Occipital lobe (tissue), 2 donors: ENCODE results near the gene FBN1. TPM values are rescaled to one million over a fixed set of nuclear protein-coding genes. Genes with fewer than 3 reads are reported as not detected.

ENCODE experiments used
- DNase-seq: peaks from one replicate; lab custom pipeline; 2025; lab: John Stamatoyannopoulos, UW
- total RNA-seq: library from RNA; depleted of rRNA; stranded (reverse); fragments of >200 nt; gene quantifications from one replicate; pipeline ENCODE4 v1.2.3, GENCODE V29; 2014

FBN1 gene
- total RNA-seq, 1 donor from 2014 or later: 27.9 TPM

- no peak for DNase-seq
These were observed 172.8 kb downstream of the FBN1 start for GRCh38 chr15:48472756-48473155.

GRCh38 chr15:48471073-48471472 lies 174.4 kb downstream of the FBN1 start:
- no peak for DNase-seq

GRCh38 chr15:48470096-48470495 lies 175.4 kb downstream of the FBN1 start:
- DNase-seq: no peak

GRCh38 chr15:48469681-48470080 lies 175.8 kb downstream of the FBN1 start:
- DNase-seq: no peak

- DNase-seq: no peak
These were observed 176.2 kb downstream of the FBN1 start for GRCh38 chr15:48469271-48469670.

GRCh38 chr15:48467801-48468200 lies 177.7 kb downstream of the FBN1 start:
- no peak for DNase-seq

GRCh38 chr15:48466820-48467219 lies 178.7 kb downstream of the FBN1 start:
- DNase-seq: no peak

- no peak for DNase-seq
These were observed 179.4 kb downstream of the FBN1 start for GRCh38 chr15:48466079-48466478.

GRCh38 chr15:48465410-48465809 lies 180.1 kb downstream of the FBN1 start:
- DNase-seq: no peak

- no peak for DNase-seq
These were observed 182.1 kb downstream of the FBN1 start for GRCh38 chr15:48463366-48463880.

- no peak for DNase-seq
These were observed 182.8 kb downstream of the FBN1 start for GRCh38 chr15:48462688-48463087.

GRCh38 chr15:48459571-48460442 lies 185.7 kb downstream of the FBN1 start:
- DNase-seq: no peak

GRCh38 chr15:48458876-48459275 lies 186.6 kb downstream of the FBN1 start:
- DNase-seq: no peak

- DNase-seq: no peak
These were observed 189.4 kb downstream of the FBN1 start for GRCh38 chr15:48456134-48456533.

- no peak for DNase-seq
These were observed 193.8 kb downstream of the FBN1 start for GRCh38 chr15:48451736-48452135.

- no peak for DNase-seq
These were observed 194.3 kb downstream of the FBN1 start for GRCh38 chr15:48451241-48451640.

- no peak for DNase-seq
These were observed 195.8 kb downstream of the FBN1 start for GRCh38 chr15:48449734-48450133.

GRCh38 chr15:48447657-48448056 lies 197.9 kb downstream of the FBN1 start:
- no peak for DNase-seq

- no peak for DNase-seq
These were observed 198.5 kb downstream of the FBN1 start for GRCh38 chr15:48447058-48447457.

GRCh38 chr15:48442011-48442410 lies 203.5 kb downstream of the FBN1 start:
- DNase-seq: no peak

- DNase-seq: no peak
These were observed 205.4 kb downstream of the FBN1 start for GRCh38 chr15:48440084-48440483.

GRCh38 chr15:48437178-48437577 lies 208.3 kb downstream of the FBN1 start:
- no peak for DNase-seq

- DNase-seq: no peak
These were observed 210.2 kb downstream of the FBN1 start for GRCh38 chr15:48435321-48435720.
